ENCODE results near the gene CAMP. TPM values are rescaled to one million over a fixed set of nuclear protein-coding genes. Genes with fewer than 3 reads are reported as not detected.

CAMP gene
- total and polyA plus RNA-seq, 2 of the 13 experiments (the other 11 are each of a cell fraction or from before 2014, with no cell fraction given) = not detected

DNA sequence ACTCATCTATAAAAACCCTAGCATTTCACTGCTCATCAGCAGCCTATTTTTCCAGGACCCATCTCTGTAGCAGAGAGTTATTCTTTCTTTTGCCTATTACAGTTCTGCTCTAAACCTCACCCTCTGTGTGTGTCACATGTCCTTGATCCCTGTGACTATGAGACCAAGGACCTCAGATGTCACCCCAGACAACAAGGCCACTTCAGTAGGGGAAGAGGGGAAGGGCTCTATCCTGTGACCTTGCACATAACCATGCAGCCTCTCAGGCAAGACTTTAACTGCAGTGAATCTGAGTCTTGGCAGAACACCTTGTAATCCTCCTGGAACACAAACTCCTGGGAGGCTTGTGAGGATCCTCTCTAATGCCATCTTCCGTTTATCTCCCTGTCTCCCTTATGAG is 13.2 kb downstream of the CAMP start (continued):
- TF ChIP-seq, protein P1, sequence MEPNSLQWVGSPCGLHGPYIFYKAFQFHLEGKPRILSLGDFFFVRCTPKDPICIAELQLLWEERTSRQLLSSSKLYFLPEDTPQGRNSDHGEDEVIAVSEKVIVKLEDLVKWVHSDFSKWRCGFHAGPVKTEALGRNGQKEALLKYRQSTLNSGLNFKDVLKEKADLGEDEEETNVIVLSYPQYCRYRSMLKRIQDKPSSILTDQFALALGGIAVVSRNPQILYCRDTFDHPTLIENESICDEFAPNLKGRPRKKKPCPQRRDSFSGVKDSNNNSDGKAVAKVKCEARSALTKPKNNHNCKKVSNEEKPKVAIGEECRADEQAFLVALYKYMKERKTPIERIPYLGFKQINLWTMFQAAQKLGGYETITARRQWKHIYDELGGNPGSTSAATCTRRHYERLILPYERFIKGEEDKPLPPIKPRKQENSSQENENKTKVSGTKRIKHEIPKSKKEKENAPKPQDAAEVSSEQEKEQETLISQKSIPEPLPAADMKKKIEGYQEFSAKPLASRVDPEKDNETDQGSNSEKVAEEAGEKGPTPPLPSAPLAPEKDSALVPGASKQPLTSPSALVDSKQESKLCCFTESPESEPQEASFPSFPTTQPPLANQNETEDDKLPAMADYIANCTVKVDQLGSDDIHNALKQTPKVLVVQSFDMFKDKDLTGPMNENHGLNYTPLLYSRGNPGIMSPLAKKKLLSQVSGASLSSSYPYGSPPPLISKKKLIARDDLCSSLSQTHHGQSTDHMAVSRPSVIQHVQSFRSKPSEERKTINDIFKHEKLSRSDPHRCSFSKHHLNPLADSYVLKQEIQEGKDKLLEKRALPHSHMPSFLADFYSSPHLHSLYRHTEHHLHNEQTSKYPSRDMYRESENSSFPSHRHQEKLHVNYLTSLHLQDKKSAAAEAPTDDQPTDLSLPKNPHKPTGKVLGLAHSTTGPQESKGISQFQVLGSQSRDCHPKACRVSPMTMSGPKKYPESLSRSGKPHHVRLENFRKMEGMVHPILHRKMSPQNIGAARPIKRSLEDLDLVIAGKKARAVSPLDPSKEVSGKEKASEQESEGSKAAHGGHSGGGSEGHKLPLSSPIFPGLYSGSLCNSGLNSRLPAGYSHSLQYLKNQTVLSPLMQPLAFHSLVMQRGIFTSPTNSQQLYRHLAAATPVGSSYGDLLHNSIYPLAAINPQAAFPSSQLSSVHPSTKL (CRISPR knock-in tag; IDR thresholded peaks at IDR 0.05) = peak; percentile 68
- TF ChIP-seq MED8 (CRISPR knock-in tag; IDR thresholded peaks at IDR 0.05; ENCODE audit: insufficient replicate concordance) (no peak), MEIS1 (CRISPR knock-in tag; IDR thresholded peaks at IDR 0.05; ENCODE audit: borderline replicate concordance) (peak; percentile 54; the same call in 1 of the 2 replicates), FOSL2 (CRISPR knock-in tag; IDR thresholded peaks at IDR 0.05) (0 out of 2 replicates have a peak, but pooled peaks have one; percentile 25), ZNF614 (CRISPR knock-in tag; IDR thresholded peaks at IDR 0.05; ENCODE audit: borderline replicate concordance) (no peak), RAD21 (CRISPR knock-in tag; IDR thresholded peaks at IDR 0.05) (no peak), HDAC1 (CRISPR knock-in tag; IDR thresholded peaks at IDR 0.05) (peak; percentile 49), SATB2 (CRISPR knock-in tag; IDR thresholded peaks at IDR 0.05) (no peak), ATRX (CRISPR knock-in tag; IDR thresholded peaks at IDR 0.05; ENCODE audit: borderline replicate concordance) (no peak), ZSCAN22 (CRISPR knock-in tag; IDR thresholded peaks at IDR 0.05) (no peak), GLI4 (CRISPR knock-in tag; IDR thresholded peaks at IDR 0.05; ENCODE audit: borderline replicate concordance) (no peak), CCDC6 (CRISPR knock-in tag; IDR thresholded peaks at IDR 0.05) (no peak), ZNF878 (CRISPR knock-in tag; IDR thresholded peaks at IDR 0.05) (no peak), RFX3 (CRISPR knock-in tag; IDR thresholded peaks at IDR 0.05) (no peak), TGIF2 (CRISPR knock-in tag; IDR thresholded peaks at IDR 0.05) (no peak), RARG (CRISPR knock-in tag; IDR thresholded peaks at IDR 0.05; ENCODE audit: low read depth) (no peak), ZSCAN21 (CRISPR knock-in tag; IDR thresholded peaks at IDR 0.05; ENCODE audit: borderline replicate concordance) (no peak), HNF4A (CRISPR knock-in tag; IDR thresholded peaks at IDR 0.05) (peak; percentile 90), ZSCAN20 (CRISPR knock-in tag; IDR thresholded peaks at IDR 0.05; ENCODE audit: borderline replicate concordance) (no peak), MAFF (IDR thresholded peaks at IDR 0.05; ENCODE audit: low read depth, low read length) (no peak), ZMAT3 (CRISPR knock-in tag; conservative IDR thresholded peaks at IDR 0.05) (no peak), CAMTA2 (CRISPR knock-in tag; IDR thresholded peaks at IDR 0.05; ENCODE audit: borderline replicate concordance) (no peak)
- TF ChIP-seq, protein P2, sequence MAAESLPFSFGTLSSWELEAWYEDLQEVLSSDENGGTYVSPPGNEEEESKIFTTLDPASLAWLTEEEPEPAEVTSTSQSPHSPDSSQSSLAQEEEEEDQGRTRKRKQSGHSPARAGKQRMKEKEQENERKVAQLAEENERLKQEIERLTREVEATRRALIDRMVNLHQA (CRISPR knock-in tag; IDR thresholded peaks at IDR 0.05) = no peak
- TF ChIP-seq, protein P3, sequence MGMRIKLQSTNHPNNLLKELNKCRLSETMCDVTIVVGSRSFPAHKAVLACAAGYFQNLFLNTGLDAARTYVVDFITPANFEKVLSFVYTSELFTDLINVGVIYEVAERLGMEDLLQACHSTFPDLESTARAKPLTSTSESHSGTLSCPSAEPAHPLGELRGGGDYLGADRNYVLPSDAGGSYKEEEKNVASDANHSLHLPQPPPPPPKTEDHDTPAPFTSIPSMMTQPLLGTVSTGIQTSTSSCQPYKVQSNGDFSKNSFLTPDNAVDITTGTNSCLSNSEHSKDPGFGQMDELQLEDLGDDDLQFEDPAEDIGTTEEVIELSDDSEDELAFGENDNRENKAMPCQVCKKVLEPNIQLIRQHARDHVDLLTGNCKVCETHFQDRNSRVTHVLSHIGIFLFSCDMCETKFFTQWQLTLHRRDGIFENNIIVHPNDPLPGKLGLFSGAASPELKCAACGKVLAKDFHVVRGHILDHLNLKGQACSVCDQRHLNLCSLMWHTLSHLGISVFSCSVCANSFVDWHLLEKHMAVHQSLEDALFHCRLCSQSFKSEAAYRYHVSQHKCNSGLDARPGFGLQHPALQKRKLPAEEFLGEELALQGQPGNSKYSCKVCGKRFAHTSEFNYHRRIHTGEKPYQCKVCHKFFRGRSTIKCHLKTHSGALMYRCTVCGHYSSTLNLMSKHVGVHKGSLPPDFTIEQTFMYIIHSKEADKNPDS (CRISPR knock-in tag; IDR thresholded peaks at IDR 0.05) = no peak
- TF ChIP-seq, protein P4, sequence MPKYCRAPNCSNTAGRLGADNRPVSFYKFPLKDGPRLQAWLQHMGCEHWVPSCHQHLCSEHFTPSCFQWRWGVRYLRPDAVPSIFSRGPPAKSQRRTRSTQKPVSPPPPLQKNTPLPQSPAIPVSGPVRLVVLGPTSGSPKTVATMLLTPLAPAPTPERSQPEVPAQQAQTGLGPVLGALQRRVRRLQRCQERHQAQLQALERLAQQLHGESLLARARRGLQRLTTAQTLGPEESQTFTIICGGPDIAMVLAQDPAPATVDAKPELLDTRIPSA (CRISPR knock-in tag; IDR thresholded peaks at IDR 0.05; ENCODE audit: borderline replicate concordance) = no peak

Measured in HepG2 (cell line).